ENCODE results near the gene CLTCL1.

Gene CLTCL1

DNA sequence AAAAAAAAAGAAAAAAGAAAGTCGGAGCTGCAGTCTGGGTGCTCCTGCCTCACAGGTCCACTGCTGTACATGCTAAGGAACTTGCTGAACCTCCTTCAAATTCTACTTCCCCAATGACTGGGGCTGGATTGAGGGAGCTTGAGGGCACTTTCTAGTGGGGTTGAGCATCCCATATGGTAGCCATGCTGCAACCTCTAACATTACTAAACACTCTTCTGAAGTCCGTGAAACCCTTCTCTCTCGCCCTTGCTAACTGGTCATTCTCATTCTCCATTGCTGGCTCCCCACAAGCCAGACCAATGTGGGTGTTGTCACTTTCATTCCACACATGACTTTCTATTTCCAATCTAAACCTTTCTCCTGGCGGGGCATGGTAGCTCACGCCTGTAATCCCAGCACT is 148.3 kb downstream of the CLTCL1 start:
- peaks cover 39% of the 10 kb centered on the region for H3K36me3 ChIP-seq (replicated peaks)
- no peak overlapping the region for H3K27ac ChIP-seq
- DNase-seq = no peak
- peaks cover 13% of the 10 kb centered on the region for H3K27me3 ChIP-seq (replicated peaks)
- H3K4me3 ChIP-seq (ENCODE audit: low read depth, low read length) = no peak overlapping the region
- no peak for TF ChIP-seq CTCF (IDR thresholded peaks at IDR 0.05; ENCODE audit: low read depth, low read length, missing control alignments)
- in situ Hi-C loops (cut with HindIII; ENCODE audit: low pct_ligation_motif_present, low sequenced_read_pairs) = no loop called here

- TF ChIP-seq CTCF (IDR thresholded peaks at IDR 0.05; ENCODE audit: low read depth, low read length, missing control alignments) = no peak
- in situ Hi-C loops (cut with HindIII; ENCODE audit: low pct_ligation_motif_present, low sequenced_read_pairs) = no loop called here
- Histone ChIP-seq H3K36me3 (replicated peaks) (peaks cover 47% of the 10 kb centered on the region), H3K27ac (no peak overlapping the region), H3K27me3 (replicated peaks) (peaks cover 6% of the 10 kb centered on the region), H3K4me3 (ENCODE audit: low read depth, low read length) (no peak overlapping the region)
- no peak for DNase-seq
These were observed 149.1 kb downstream of the CLTCL1 start for GRCh38 chr22:19142394-19142793.

GRCh38 chr22:19139974-19140373 is 151.5 kb downstream of the CLTCL1 start:
- Histone ChIP-seq H3K4me3 (ENCODE audit: low read depth, low read length) (no peak overlapping the region), H3K27ac (no peak overlapping the region), H3K27me3 (replicated peaks) (no peaks in the 10 kb centered on the region), H3K36me3 (replicated peaks) (peaks cover 67% of the 10 kb centered on the region)
- no peak for DNase-seq
- no peak for TF ChIP-seq CTCF (IDR thresholded peaks at IDR 0.05; ENCODE audit: low read depth, low read length, missing control alignments)
- in situ Hi-C loops (cut with HindIII; ENCODE audit: low pct_ligation_motif_present, low sequenced_read_pairs) = no loop called here

DNA sequence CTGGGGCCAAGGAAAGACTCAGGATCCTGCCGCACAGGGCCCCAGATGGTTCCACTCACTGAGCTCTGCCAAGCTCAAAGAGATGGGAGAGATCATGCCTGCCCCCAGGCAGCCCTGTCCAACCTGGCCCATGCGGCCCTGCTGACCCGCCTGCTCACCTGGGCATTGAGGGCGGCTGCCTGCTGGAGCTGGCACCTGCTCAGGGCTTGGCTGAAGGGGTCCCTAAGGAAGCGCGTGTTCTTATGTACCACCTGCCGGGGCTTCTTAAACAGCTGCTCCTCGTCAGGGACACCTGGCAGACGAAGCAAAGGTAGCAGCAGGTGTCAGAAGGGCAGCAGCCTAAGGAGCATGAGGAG is 152.5 kb downstream of the CLTCL1 start:
- in situ Hi-C loops (cut with HindIII; ENCODE audit: low pct_ligation_motif_present, low sequenced_read_pairs) = no loop called here
- no peak overlapping the region for H3K4me3 ChIP-seq (ENCODE audit: low read depth, low read length)
- no peak for TF ChIP-seq CTCF (IDR thresholded peaks at IDR 0.05; ENCODE audit: low read depth, low read length, missing control alignments)
- no peaks in the 10 kb centered on the region for H3K27me3 ChIP-seq (replicated peaks)
- no peak for DNase-seq
- no peak overlapping the region for H3K27ac ChIP-seq
- H3K36me3 ChIP-seq (replicated peaks) = peaks cover 77% of the 10 kb centered on the region

DNA sequence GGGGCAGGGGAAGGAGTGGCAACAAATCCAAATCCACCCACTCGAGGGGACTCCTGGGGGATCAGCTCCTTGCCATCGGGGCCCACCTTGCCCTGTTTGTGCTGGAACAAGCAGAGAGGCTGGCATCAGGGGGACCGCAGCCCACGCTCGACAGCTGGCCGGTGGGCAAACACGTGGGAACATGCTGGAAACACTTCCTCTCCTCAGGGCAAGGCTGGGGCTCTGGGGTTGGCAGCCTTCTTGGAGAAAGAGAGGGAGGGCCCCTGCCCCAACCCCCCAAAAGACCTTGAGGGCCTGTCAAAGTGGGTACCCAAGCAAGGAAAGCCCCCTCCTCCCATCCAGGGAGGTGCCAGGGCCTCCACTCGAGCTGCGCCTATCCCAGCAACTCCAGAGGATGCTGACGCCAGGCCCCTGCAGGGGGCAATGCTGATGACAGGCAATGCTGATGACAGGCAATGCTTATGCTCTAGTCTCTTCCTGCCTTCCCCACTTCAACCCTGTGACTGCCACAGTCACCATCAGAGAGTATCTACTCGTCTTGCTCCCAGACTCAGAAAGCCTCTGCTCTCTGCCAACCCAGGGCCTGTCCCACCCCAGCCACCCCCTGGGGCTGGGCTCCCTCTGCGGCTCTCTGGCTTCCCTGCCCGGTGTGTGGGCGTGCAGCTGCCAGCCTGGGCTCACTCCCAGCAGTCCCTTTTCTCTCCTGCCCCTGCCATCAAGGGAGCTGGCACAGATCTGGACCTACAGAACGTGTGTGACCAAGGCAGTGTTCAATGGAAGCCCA is 153.1 kb downstream of the CLTCL1 start:
- H3K4me3 ChIP-seq (ENCODE audit: low read depth, low read length) = no peak overlapping the region
- TF ChIP-seq CTCF (IDR thresholded peaks at IDR 0.05; ENCODE audit: low read depth, low read length, missing control alignments) = no peak
- in situ Hi-C loops (cut with HindIII; ENCODE audit: low pct_ligation_motif_present, low sequenced_read_pairs) = no loop called here
- no peak overlapping the region for H3K27ac ChIP-seq
- H3K27me3 ChIP-seq (replicated peaks) = no peaks in the 10 kb centered on the region
- peaks cover 83% of the 10 kb centered on the region for H3K36me3 ChIP-seq (replicated peaks)
- no peak for DNase-seq
